Stimulated activated CD8-positive, alpha-beta memory T cell treated with anti-CD3 and anti-CD28 coated beads, Interleukin-4, amount 100 ng/mL, for 1 hour (primary cell): ENCODE measurements around the gene RPAP3.

Experiments
- DNase-seq, 2 donors: peaks; one replicate each; pipeline ENCODE4 v3.0.0-alpha.2; 2020; ENCODE audit warnings: low read depth in 2 of 2, low spot score in 1 of 2

RPAP3 gene

GRCh38 chr12:47705566-47706425 is at the start of gene RPAP3:
TSS of gene RPAP3 (minus strand) at chr12:47706030. CDS start at chr12:47702840, 3,190 bp downstream.
- peak; percentile 95 to 96 for DNase-seq

- DNase-seq: no peak
These were observed 49.1 kb upstream of the RPAP3 start for GRCh38 chr12:47754881-47755280.

- DNase-seq: no peak
These were observed 48.3 kb upstream of the RPAP3 start for GRCh38 chr12:47754126-47754525.

GRCh38 chr12:47753021-47754001 is 47.5 kb upstream of the RPAP3 start:
- no peak for DNase-seq

GRCh38 chr12:47752552-47752951 is 46.7 kb upstream of the RPAP3 start:
- no peak for DNase-seq

GRCh38 chr12:47752121-47752520 is 46.3 kb upstream of the RPAP3 start:
- no peak for DNase-seq

- DNase-seq: no peak
These were observed 45.7 kb upstream of the RPAP3 start for GRCh38 chr12:47751561-47751960.

GRCh38 chr12:47750916-47751470 is 45.2 kb upstream of the RPAP3 start:
- no peak for DNase-seq

GRCh38 chr12:47750229-47750798 is 44.5 kb upstream of the RPAP3 start:
- DNase-seq: no peak

- no peak for DNase-seq
These were observed 43.1 kb upstream of the RPAP3 start for GRCh38 chr12:47748899-47749298.

GRCh38 chr12:47748507-47748828 is 42.6 kb upstream of the RPAP3 start:
- no peak for DNase-seq

- DNase-seq: no peak
These were observed 42.0 kb upstream of the RPAP3 start for GRCh38 chr12:47747596-47748506.

GRCh38 chr12:47747126-47747525 is 41.3 kb upstream of the RPAP3 start:
- no peak for DNase-seq

- DNase-seq: no peak
These were observed 40.7 kb upstream of the RPAP3 start for GRCh38 chr12:47746523-47746922.

GRCh38 chr12:47746073-47746472 is 40.2 kb upstream of the RPAP3 start:
- DNase-seq: no peak

- no peak for DNase-seq
These were observed 39.7 kb upstream of the RPAP3 start for GRCh38 chr12:47745485-47746041.

GRCh38 chr12:47744778-47745436 is 39.1 kb upstream of the RPAP3 start:
- DNase-seq: no peak

- DNase-seq: peak in 1 of 2 donors; percentile 41
These were observed 38.3 kb upstream of the RPAP3 start for GRCh38 chr12:47744005-47744651.

- DNase-seq: no peak
These were observed 37.6 kb upstream of the RPAP3 start for GRCh38 chr12:47743311-47743860.
